Sigmoid colon (tissue), 7 donors: ENCODE results near the gene PRKCSH. TPM values are rescaled to one million over a fixed set of nuclear protein-coding genes. Genes with fewer than 3 reads are reported as not detected.

ENCODE experiments used
- DNase-seq: peaks from one replicate; pipeline ENCODE4 v3.0.0-alpha.2; 2019
- H3K27ac ChIP-seq, 4 donors: fragments of 200-600 bp; sonication (generic); one replicate each; pipeline ENCODE4 v1.5.1; 2016 to 2019; ENCODE audit warnings: mild to moderate bottlenecking in 1 of 4
- H3K27me3 ChIP-seq, 3 donors: fragments of 200-600 bp; sonication (generic); one replicate each; pipeline ENCODE4 v1.5.1; 2019; ENCODE audit warnings: mild to moderate bottlenecking in 1 of 3
- H3K36me3 ChIP-seq, 4 donors: fragments of 200-600 bp; sonication (generic); one replicate each; pipeline ENCODE4 v1.5.1; 2016 to 2019
- H3K4me1 ChIP-seq, 4 donors: fragments of 200-600 bp; sonication (generic); one replicate each; pipeline ENCODE4 v1.5.1; 2017 to 2019
- H3K4me3 ChIP-seq, 4 donors: fragments of 200-600 bp; sonication (generic); one replicate each; pipeline ENCODE4 v1.5.1; 2017 to 2019; ENCODE audit warnings: mild to moderate bottlenecking in 2 of 4, moderate library complexity in 1 of 4
- H3K9me3 ChIP-seq, 4 donors: fragments of 200-600 bp in 3 of 4; sonication (generic) in 3 of 4; one replicate each; pipeline versions ENCODE4 v1.5.1 to v1.6.1; 2013 to 2019
- CTCF ChIP-seq, 4 experiments: fragments of 450-650 bp in 3 of 4; fragments of 200-600 bp in 1 of 4; IDR thresholded peaks; one replicate each; pipeline ENCODE4 v1.5.1; 2016 to 2019; ENCODE audit warnings: antibody characterized with exemption in 4 of 4, mild to moderate bottlenecking in 3 of 4, moderate library complexity in 2 of 4
- EP300 ChIP-seq, 4 donors: sonication (generic); formaldehyde crosslinking; IDR thresholded peaks; one replicate each; pipeline ENCODE4 v1.6.1; 2017; ENCODE audit warnings: antibody characterized with exemption in 4 of 4
- POLR2A ChIP-seq, 2 donors: fragments of 450-650 bp; IDR thresholded peaks; one replicate each; pipeline ENCODE4 v1.6.1; 2016; ENCODE audit warnings: antibody characterized with exemption in 2 of 2, mild to moderate bottlenecking in 2 of 2, moderate library complexity in 2 of 2
- POLR2AphosphoS5 ChIP-seq, 4 donors: sonication (generic); formaldehyde crosslinking; IDR thresholded peaks; one replicate each; pipeline ENCODE4 v1.6.1; 2017; ENCODE audit warnings: antibody characterized with exemption in 4 of 4
- WGBS, 2 donors: extraction: QIAGEN DNeasy Blood & Tissue Kit; methylation state at CpG; one replicate each; pipeline ENCODE4 v1.1.7; 2013; 5-methylcytosine and 5-hydroxymethylcytosine counted together
- intact Hi-C: fragments of 100-400 bp; cut with DNase I; formaldehyde crosslinking; loops from one replicate; pipeline ENCODE4 v1.15.1; 2023
- polyA plus RNA-seq, 3 donors: library from polyadenylated mRNA; stranded (reverse); fragments of 200-250 nt; gene quantifications; one replicate each; pipeline ENCODE4 v1.2.3, GENCODE V29; 2013
- total RNA-seq, 4 donors: library from RNA; depleted of rRNA; stranded (reverse); fragments of >200 nt; gene quantifications; one replicate each; pipeline ENCODE4 v1.1.0, GENCODE V29; 2016
- donor health status: healthy with polysubstance abuse.
- donor health status: Bipolar disorder and iron deficiency.
- donor health status: healthy.

PRKCSH gene
- total and polyA plus RNA-seq, 7 donors: 57.6 to 187 (median 89.3) TPM

- TF ChIP-seq EP300 (IDR thresholded peaks at IDR 0.05) (no peak), CTCF (IDR thresholded peaks at IDR 0.05) (no peak)
- H3K9me3 ChIP-seq: no peaks in the 10 kb centered on the region
- no peak overlapping the region for H3K4me3 ChIP-seq
- H3K4me1 ChIP-seq: no peaks in the 10 kb centered on the region
- intact Hi-C loops: no loop called here
- H3K27me3 ChIP-seq: peaks cover 0 to 13% (median 0%) of the 10 kb centered on the region in 3 donors
- WGBS, 2 donors: 85 to 88% methylated on average over 21 of the region's 21 CpGs
- H3K36me3 ChIP-seq: peaks cover 5 to 52% (median 40%) of the 10 kb centered on the region in 4 donors
- no peak overlapping the region for H3K27ac ChIP-seq
- no peak for DNase-seq
These were observed 15.3 kb downstream of the PRKCSH start for GRCh38 chr19:11450570-11451326.

GRCh38 chr19:11451327-11451870 lies 16.0 kb downstream of the PRKCSH start:
- TF ChIP-seq CTCF (IDR thresholded peaks at IDR 0.05): no peak
- no peak for TF ChIP-seq POLR2A (IDR thresholded peaks at IDR 0.05)
- TF ChIP-seq POLR2AphosphoS5 (IDR thresholded peaks at IDR 0.05): no peak
- TF ChIP-seq EP300 (IDR thresholded peaks at IDR 0.05): no peak
- peaks cover 5 to 45% (median 34%) of the 10 kb centered on the region in 4 donors for H3K36me3 ChIP-seq
- H3K27ac ChIP-seq: no peak overlapping the region
- no peak overlapping the region for H3K4me3 ChIP-seq
- DNase-seq: no peak
- intact Hi-C loops: no loop called here
- 29 to 48% methylated on average over 13 of the region's 13 CpGs for WGBS, 2 donors
- H3K9me3 ChIP-seq: no peaks in the 10 kb centered on the region
- peaks cover 0 to 13% (median 0%) of the 10 kb centered on the region in 3 donors for H3K27me3 ChIP-seq
- no peaks in the 10 kb centered on the region for H3K4me1 ChIP-seq

- H3K36me3 ChIP-seq: peaks cover 5 to 40% (median 30%) of the 10 kb centered on the region in 4 donors
- intact Hi-C loops: no loop called here
- no peak for DNase-seq
- H3K4me1 ChIP-seq: no peaks in the 10 kb centered on the region
- no peaks in the 10 kb centered on the region for H3K9me3 ChIP-seq
- TF ChIP-seq POLR2A (IDR thresholded peaks at IDR 0.05): no peak
- no peak for TF ChIP-seq EP300 (IDR thresholded peaks at IDR 0.05)
- TF ChIP-seq POLR2AphosphoS5 (IDR thresholded peaks at IDR 0.05): no peak
- no peak for TF ChIP-seq CTCF (IDR thresholded peaks at IDR 0.05)
- H3K27me3 ChIP-seq: peaks cover 0 to 13% (median 0%) of the 10 kb centered on the region in 3 donors
- H3K27ac ChIP-seq: no peak overlapping the region
- no peak overlapping the region for H3K4me3 ChIP-seq
- WGBS, 2 donors: 37 to 49% methylated on average over 25 of the region's 25 CpGs
These were observed 16.6 kb downstream of the PRKCSH start for GRCh38 chr19:11451871-11452619.

- H3K27ac ChIP-seq: no peak overlapping the region
- no peaks in the 10 kb centered on the region for H3K4me1 ChIP-seq
- WGBS, 2 donors: 75 to 83% methylated on average over 33 of the region's 33 CpGs
- no peak for TF ChIP-seq POLR2AphosphoS5 (IDR thresholded peaks at IDR 0.05)
- no peak for TF ChIP-seq CTCF (IDR thresholded peaks at IDR 0.05)
- TF ChIP-seq POLR2A (IDR thresholded peaks at IDR 0.05): no peak
- no peak for TF ChIP-seq EP300 (IDR thresholded peaks at IDR 0.05)
- H3K27me3 ChIP-seq: peaks cover 0 to 13% (median 0%) of the 10 kb centered on the region in 3 donors
- no peak overlapping the region for H3K4me3 ChIP-seq
- intact Hi-C loops: no loop called here
- peaks cover 5 to 33% (median 23%) of the 10 kb centered on the region in 4 donors for H3K36me3 ChIP-seq
- no peak for DNase-seq
- H3K9me3 ChIP-seq: no peaks in the 10 kb centered on the region
These were observed 17.3 kb downstream of the PRKCSH start for GRCh38 chr19:11452620-11453310.
